Measurements from ENCODE around the gene FPGT.
"Not testable (repeated sequence)": the region's sequence is repeated elsewhere in the genome, so short reads cannot be mapped to it uniquely, and the experiment has no call there.

The FPGT gene

DNA sequence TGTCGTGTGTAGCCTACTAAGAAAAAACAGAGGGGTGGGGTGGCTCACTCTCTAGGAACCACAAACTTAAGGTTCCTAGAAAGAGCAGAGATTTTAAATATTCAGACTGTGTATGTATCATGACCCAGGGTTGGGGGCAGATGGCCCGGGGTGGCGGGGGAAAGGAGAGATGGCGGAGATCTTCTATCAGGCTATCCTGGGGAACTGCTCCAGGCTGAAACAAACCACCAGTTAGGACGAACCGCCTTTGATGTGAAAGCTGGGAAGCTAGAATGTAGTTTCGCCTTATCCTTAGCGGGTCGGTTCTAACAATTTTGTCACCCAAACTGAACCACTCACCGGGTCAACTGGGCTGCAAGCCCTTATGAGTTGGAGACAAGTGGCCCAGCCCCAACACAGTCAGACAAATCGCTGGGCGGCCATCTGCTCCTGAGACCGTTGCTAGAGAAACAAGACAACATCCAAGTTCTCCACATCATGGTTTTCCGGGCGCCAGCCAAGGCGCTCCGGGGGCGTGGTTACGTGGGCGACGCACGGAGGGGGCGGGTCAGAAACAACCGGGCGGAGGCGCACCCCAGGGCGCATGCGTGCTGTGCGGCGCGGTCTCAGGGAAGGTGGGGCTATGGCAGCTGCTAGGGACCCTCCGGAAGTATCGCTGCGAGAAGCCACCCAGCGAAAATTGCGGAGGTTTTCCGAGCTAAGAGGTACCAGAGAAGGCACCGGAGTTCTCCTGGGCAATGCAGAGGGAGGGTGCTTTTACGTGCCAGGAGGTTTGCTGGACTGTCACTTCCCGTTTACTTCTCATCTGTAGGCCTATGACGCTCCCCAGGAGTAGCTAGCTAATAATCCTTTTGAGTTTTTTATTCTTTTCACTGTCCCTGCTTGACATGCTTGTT is at the start of gene FPGT, which contains the start of gene LRRIQ3:
TSS of gene FPGT (plus strand) at position 586 of the 896 bp plus-strand sequence. CDS start at position 623, 37 bp downstream.
TSS of gene LRRIQ3 (minus strand) at position 520 of the 896 bp plus-strand sequence. CDS start 14,492 bp downstream, outside the sequence.
- DNase-seq = peak; percentile 94
- H3K9me3 ChIP-seq (ENCODE audit: severe bottlenecking) = no peaks in the 10 kb centered on the region
- H3K27me3 ChIP-seq (ENCODE audit: insufficient read depth, low read depth, severe bottlenecking) = no peaks in the 10 kb centered on the region
- H3K4me3 ChIP-seq (ENCODE audit: low read depth, low read length) = peak within 1 kb of the TSS; percentile 78
- TF ChIP-seq CTCF (IDR thresholded peaks at IDR 0.05; ENCODE audit: low read depth, low read length) = no peak
- H3K36me3 ChIP-seq = peaks cover 6% of the 10 kb centered on the region
- peak within 1 kb of the TSS; percentile 69 for H3K27ac ChIP-seq

DNA sequence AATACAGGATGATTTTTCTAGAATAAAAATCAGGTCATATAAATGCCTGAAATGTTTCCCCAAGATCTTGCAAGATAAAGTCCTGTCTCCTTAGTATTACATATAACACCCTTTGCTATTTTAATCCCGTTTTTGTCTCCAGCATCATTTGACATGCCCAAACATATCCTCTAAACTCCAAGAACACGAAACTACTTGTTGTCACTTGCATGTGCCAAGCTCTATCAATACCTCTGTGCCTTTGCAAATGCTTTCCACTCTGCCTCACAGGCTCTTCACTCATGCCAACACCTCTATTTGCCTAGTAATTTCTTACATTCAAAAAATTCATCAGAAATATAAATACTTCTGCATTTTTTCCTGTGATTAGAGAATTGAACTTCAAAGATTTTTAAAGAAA is 38.0 kb upstream of the FPGT start:
- DNase-seq = no peak
- Histone ChIP-seq H3K27me3 (ENCODE audit: insufficient read depth, low read depth, severe bottlenecking) (no peaks in the 10 kb centered on the region), H3K4me3 (ENCODE audit: low read depth, low read length) (no peak overlapping the region), H3K27ac (no peak overlapping the region), H3K36me3 (no peaks in the 10 kb centered on the region), H3K9me3 (ENCODE audit: severe bottlenecking) (no peaks in the 10 kb centered on the region)
- no peak for TF ChIP-seq CTCF (IDR thresholded peaks at IDR 0.05; ENCODE audit: low read depth, low read length)

GRCh38 chr1:74161497-74161896 is 36.5 kb upstream of the FPGT start:
- Histone ChIP-seq H3K27ac (no peak overlapping the region), H3K27me3 (ENCODE audit: insufficient read depth, low read depth, severe bottlenecking) (no peaks in the 10 kb centered on the region), H3K4me3 (ENCODE audit: low read depth, low read length) (no peak overlapping the region), H3K36me3 (no peaks in the 10 kb centered on the region), H3K9me3 (ENCODE audit: severe bottlenecking) (no peaks in the 10 kb centered on the region)
- TF ChIP-seq CTCF (IDR thresholded peaks at IDR 0.05; ENCODE audit: low read depth, low read length) = no peak
- DNase-seq = no peak

DNA sequence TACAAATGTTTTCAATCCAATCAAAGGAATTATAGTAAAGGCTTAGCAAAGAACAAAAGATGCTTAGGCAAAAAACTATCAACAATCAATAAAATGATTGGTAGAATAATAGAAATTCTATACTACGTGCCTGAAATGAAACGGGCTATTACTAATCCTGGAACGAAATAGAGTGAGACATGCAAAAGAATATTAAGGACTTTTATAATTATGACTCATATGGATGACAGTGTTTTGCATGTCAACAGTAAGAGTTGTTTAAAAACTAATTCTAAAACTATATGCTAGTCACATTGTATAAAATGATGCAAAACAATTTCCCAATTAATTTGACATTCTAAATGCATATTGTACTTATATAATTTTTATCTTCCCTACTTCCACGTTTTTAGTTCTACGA is 35.7 kb upstream of the FPGT start:
- Histone ChIP-seq H3K27me3 (ENCODE audit: insufficient read depth, low read depth, severe bottlenecking) (no peaks in the 10 kb centered on the region), H3K4me3 (ENCODE audit: low read depth, low read length) (no peak overlapping the region), H3K36me3 (no peaks in the 10 kb centered on the region), H3K9me3 (ENCODE audit: severe bottlenecking) (no peaks in the 10 kb centered on the region), H3K27ac (no peak overlapping the region)
- no peak for TF ChIP-seq CTCF (IDR thresholded peaks at IDR 0.05; ENCODE audit: low read depth, low read length)
- DNase-seq = no peak

DNA sequence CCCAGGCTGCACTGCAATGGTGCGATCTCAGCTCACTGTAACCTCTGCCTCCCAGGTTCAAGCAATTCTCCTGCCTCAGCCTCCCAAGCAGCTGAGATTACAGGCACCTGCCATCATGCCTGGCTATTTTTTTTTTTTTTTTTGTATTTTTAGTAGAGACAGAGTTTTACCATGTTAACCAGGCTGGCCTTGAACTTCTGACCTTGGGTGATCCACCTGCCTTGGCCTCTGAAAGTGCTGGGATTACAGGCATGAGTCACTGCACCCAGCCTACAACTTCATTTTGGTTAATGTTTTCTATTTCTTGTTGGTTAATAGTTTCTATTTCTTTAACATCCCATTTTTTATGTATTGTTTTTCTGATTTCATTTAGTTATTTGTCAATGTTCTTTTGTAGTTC is 23.6 kb upstream of the FPGT start:
- not testable (repeated sequence) for H3K36me3 ChIP-seq; H3K27ac ChIP-seq; DNase-seq; H3K27me3 ChIP-seq (ENCODE audit: insufficient read depth, low read depth, severe bottlenecking); H3K9me3 ChIP-seq (ENCODE audit: severe bottlenecking); H3K4me3 ChIP-seq (ENCODE audit: low read depth, low read length)

- Histone ChIP-seq H3K27me3 (ENCODE audit: insufficient read depth, low read depth, severe bottlenecking) (no peaks in the 10 kb centered on the region), H3K4me3 (ENCODE audit: low read depth, low read length) (no peak overlapping the region)
Measured at GRCh38 chr1:74180490-74180889, 17.6 kb upstream of the FPGT start.

More at GRCh38 chr1:74180490-74180889, 17.6 kb upstream of the FPGT start:
- TF ChIP-seq CTCF (IDR thresholded peaks at IDR 0.05; ENCODE audit: low read depth, low read length) = no peak
- H3K36me3 ChIP-seq = no peaks in the 10 kb centered on the region
- no peak overlapping the region for H3K27ac ChIP-seq
- no peak for DNase-seq
- no peaks in the 10 kb centered on the region for H3K9me3 ChIP-seq (ENCODE audit: severe bottlenecking)

All from WERI-Rb-1 (cell line).